Retinal pigment epithelial cell (primary cell): ENCODE data around the gene MPV17L.

Experiments
- DNase-seq: peaks from one replicate; pipeline ENCODE4 v3.0.0-alpha.2; 2010; ENCODE audit warnings: low read depth
- H3K4me3 ChIP-seq: 2 replicates; pipeline ENCODE4 v1.5.1; 2011; ENCODE audit warnings: mild to moderate bottlenecking, low read length, control low read depth, moderate library complexity
- TF ChIP-seq, protein P1 (sequence below): conservative IDR thresholded peaks from 2 replicates; pipeline ENCODE4 v1.5.1; 2011; ENCODE audit warnings: low read depth, low read length, control low read depth, inconsistent platforms

MPV17L gene

DNA sequence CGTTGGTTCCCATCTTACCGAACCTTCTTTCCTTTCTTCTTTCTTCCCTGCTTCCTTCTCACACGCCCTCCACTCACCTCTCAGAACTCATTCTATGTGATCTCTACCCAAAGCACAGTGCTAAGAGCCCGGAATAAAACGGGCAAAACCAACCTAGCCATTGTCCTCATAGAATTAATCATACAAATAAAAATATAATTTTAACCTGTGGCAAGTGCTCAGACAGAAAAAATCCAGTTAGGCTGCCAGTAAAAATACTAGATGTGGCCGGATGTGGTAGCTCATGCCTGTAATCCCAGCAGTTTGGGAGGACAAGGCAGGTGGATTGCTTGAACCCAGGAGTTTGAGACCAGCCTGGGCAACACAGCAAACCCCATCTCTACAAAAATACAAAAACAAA is 65.8 kb downstream of the MPV17L start:
- DNase-seq = no peak
- TF ChIP-seq, protein P1, sequence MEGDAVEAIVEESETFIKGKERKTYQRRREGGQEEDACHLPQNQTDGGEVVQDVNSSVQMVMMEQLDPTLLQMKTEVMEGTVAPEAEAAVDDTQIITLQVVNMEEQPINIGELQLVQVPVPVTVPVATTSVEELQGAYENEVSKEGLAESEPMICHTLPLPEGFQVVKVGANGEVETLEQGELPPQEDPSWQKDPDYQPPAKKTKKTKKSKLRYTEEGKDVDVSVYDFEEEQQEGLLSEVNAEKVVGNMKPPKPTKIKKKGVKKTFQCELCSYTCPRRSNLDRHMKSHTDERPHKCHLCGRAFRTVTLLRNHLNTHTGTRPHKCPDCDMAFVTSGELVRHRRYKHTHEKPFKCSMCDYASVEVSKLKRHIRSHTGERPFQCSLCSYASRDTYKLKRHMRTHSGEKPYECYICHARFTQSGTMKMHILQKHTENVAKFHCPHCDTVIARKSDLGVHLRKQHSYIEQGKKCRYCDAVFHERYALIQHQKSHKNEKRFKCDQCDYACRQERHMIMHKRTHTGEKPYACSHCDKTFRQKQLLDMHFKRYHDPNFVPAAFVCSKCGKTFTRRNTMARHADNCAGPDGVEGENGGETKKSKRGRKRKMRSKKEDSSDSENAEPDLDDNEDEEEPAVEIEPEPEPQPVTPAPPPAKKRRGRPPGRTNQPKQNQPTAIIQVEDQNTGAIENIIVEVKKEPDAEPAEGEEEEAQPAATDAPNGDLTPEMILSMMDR = no peak
- no peak overlapping the region for H3K4me3 ChIP-seq
